ENCODE measurements around the gene WDPCP. TPM values are rescaled to one million over a fixed set of nuclear protein-coding genes. Genes with fewer than 3 reads are reported as not detected.
"Not testable (repeated sequence)": the region's sequence is repeated elsewhere in the genome, so short reads cannot be mapped to it uniquely, and the experiment has no call there.

WDPCP gene
- total and polyA plus RNA-seq, 2 donors from 2014 or later, result 2.7 to 15.1 TPM

DNA sequence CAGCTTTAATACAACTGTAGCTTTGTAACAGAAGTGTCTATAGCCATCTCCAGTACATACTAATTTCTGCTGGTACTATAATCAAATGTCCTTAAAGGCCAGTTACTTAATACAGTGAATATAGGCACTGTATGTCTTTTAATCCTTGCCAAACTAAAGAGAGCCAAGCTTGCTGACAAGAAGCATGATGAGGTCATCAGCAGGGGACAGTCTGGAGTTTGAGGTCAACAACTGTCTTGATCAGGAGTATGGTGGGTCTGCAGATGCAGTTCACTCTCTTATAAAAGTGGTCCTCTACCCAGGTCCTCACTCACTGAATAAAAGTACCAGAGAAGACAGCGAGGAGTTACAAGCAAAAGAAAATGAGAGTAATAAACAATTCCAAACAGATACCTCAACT is 219.1 kb downstream of the WDPCP start:
- H3K4me3 ChIP-seq (ENCODE audit: low read length in 3 of 3), result no peak overlapping the region
- TF ChIP-seq, protein P1, sequence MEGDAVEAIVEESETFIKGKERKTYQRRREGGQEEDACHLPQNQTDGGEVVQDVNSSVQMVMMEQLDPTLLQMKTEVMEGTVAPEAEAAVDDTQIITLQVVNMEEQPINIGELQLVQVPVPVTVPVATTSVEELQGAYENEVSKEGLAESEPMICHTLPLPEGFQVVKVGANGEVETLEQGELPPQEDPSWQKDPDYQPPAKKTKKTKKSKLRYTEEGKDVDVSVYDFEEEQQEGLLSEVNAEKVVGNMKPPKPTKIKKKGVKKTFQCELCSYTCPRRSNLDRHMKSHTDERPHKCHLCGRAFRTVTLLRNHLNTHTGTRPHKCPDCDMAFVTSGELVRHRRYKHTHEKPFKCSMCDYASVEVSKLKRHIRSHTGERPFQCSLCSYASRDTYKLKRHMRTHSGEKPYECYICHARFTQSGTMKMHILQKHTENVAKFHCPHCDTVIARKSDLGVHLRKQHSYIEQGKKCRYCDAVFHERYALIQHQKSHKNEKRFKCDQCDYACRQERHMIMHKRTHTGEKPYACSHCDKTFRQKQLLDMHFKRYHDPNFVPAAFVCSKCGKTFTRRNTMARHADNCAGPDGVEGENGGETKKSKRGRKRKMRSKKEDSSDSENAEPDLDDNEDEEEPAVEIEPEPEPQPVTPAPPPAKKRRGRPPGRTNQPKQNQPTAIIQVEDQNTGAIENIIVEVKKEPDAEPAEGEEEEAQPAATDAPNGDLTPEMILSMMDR (IDR thresholded peaks at IDR 0.05; ENCODE audit: borderline replicate concordance, extremely low read depth, insufficient read depth), result no peak
- intact Hi-C loops (cut with DNase I), result no loop called here
- H3K36me3 ChIP-seq (ENCODE audit: control insufficient read depth in 2 of 3, insufficient read depth in 3 of 3, low read length in 3 of 3), result no peaks in the 10 kb centered on the region
- no peaks in the 10 kb centered on the region for H3K27me3 ChIP-seq (ENCODE audit: control insufficient read depth, insufficient read depth, low read length)
- FAIRE-seq, result no peak
- peaks cover 2 to 6% (median 4%) of the 10 kb centered on the region in 3 donors for H3K9me3 ChIP-seq (ENCODE audit: control insufficient read depth in 2 of 3, insufficient read depth in 1 of 3, low read length in 3 of 3)
- no peak overlapping the region for H3K27ac ChIP-seq (ENCODE audit: low read depth in 2 of 2, low read length in 2 of 2)
- H3K9ac ChIP-seq (ENCODE audit: low read length in 3 of 3), result no peak overlapping the region
- DNase-seq, result no peak
- no peaks in the 10 kb centered on the region for H3K4me1 ChIP-seq (ENCODE audit: control insufficient read depth in 2 of 3, insufficient read depth in 2 of 3, low read depth in 1 of 3, low read length in 3 of 3)

DNA sequence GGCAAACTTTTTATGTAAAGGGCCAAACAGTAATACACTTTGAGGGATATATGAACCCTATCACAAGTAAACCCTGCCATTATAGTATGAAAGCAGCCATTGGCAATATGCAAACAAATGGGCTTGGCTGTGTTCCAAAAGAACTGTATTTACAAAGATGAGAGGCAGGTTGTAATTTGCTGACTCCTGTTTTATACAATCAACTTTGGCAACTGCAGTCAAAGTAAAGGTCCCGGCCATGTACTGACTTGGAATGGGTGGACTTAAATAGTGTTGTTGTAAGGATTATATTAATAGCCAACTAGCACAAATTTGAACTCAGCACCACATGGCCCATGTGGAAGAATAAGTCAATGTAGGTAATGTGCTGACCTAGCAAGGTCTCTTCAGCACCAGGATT is 223.4 kb downstream of the WDPCP start:
- Histone ChIP-seq H3K9me3 (ENCODE audit: control insufficient read depth in 2 of 3, insufficient read depth in 1 of 3, low read length in 3 of 3) (no peaks in the 10 kb centered on the region), H3K9ac (ENCODE audit: low read length in 3 of 3) (no peak overlapping the region), H3K4me3 (ENCODE audit: low read length in 3 of 3) (no peak overlapping the region), H3K27ac (ENCODE audit: low read depth in 2 of 2, low read length in 2 of 2) (no peak overlapping the region), H3K36me3 (ENCODE audit: control insufficient read depth in 2 of 3, insufficient read depth in 3 of 3, low read length in 3 of 3) (no peaks in the 10 kb centered on the region), H3K4me1 (ENCODE audit: control insufficient read depth in 2 of 3, insufficient read depth in 2 of 3, low read depth in 1 of 3, low read length in 3 of 3) (no peaks in the 10 kb centered on the region), H3K27me3 (ENCODE audit: control insufficient read depth, insufficient read depth, low read length) (no peaks in the 10 kb centered on the region)
- intact Hi-C loops (cut with DNase I), result no loop called here
- DNase-seq, result no peak
- FAIRE-seq, result no peak
- TF ChIP-seq, protein P1 (IDR thresholded peaks at IDR 0.05; ENCODE audit: borderline replicate concordance, extremely low read depth, insufficient read depth), result no peak

DNA sequence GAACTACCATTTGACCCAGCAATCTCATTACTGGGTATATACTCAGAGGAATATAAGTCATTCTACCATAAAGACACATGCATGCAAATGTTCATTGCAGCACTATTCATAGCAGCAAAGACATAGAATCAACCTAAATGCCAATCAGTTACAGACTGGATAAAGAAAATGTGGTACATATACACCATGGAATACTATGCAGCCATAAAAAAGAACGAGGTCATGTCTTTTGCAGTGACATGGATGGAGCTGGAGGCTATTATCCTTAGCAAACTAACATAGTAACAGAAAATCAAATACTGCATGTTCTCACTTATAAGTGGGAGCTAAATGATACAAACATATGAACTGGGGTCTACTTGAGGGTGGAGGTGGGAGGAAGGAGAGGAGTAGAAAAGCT is 230.6 kb downstream of the WDPCP start:
- FAIRE-seq; H3K9ac ChIP-seq (ENCODE audit: low read length in 3 of 3); DNase-seq; H3K27ac ChIP-seq (ENCODE audit: low read depth in 2 of 2, low read length in 2 of 2); H3K4me3 ChIP-seq (ENCODE audit: low read length in 3 of 3); H3K9me3 ChIP-seq (ENCODE audit: control insufficient read depth in 2 of 3, insufficient read depth in 1 of 3, low read length in 3 of 3); H3K4me1 ChIP-seq (ENCODE audit: control insufficient read depth in 2 of 3, insufficient read depth in 2 of 3, low read depth in 1 of 3, low read length in 3 of 3); H3K27me3 ChIP-seq (ENCODE audit: control insufficient read depth, insufficient read depth, low read length); intact Hi-C loops (cut with DNase I); H3K36me3 ChIP-seq (ENCODE audit: control insufficient read depth in 2 of 3, insufficient read depth in 3 of 3, low read length in 3 of 3): not testable (repeated sequence)

DNA sequence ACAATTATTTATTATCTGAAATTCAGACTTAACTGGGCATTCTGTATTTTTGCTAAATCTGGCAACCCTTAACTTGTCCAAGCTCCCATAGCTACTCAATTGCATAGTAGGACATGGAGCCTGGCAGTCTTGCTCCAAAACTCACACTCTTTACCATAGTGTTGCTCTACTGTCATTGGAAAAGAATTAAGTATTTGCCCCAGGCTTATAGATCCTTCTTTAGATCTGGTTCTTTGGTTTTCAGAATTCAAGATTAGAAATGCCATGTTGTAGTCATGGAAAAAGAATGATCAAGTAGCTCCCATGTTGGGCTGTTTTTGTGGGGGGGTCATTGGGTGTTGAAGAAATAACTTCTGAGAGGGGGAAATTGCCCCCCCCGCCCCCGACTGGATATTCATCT is 240.9 kb downstream of the WDPCP start:
- Histone ChIP-seq H3K4me1 (ENCODE audit: control insufficient read depth in 2 of 3, insufficient read depth in 2 of 3, low read depth in 1 of 3, low read length in 3 of 3) (no peaks in the 10 kb centered on the region), H3K27ac (ENCODE audit: low read depth in 2 of 2, low read length in 2 of 2) (no peak overlapping the region), H3K9ac (ENCODE audit: low read length in 3 of 3) (no peak overlapping the region), H3K27me3 (ENCODE audit: control insufficient read depth, insufficient read depth, low read length) (no peaks in the 10 kb centered on the region), H3K4me3 (ENCODE audit: low read length in 3 of 3) (no peak overlapping the region), H3K9me3 (ENCODE audit: control insufficient read depth in 2 of 3, insufficient read depth in 1 of 3, low read length in 3 of 3) (peaks cover 0 to 7% (median 2%) of the 10 kb centered on the region in 3 donors), H3K36me3 (ENCODE audit: control insufficient read depth in 2 of 3, insufficient read depth in 3 of 3, low read length in 3 of 3) (no peaks in the 10 kb centered on the region)
- TF ChIP-seq, protein P1 (IDR thresholded peaks at IDR 0.05; ENCODE audit: borderline replicate concordance, extremely low read depth, insufficient read depth), result no peak
- intact Hi-C loops (cut with DNase I), result no loop called here
- FAIRE-seq (no peak), DNase-seq (no peak)
